Activated CD8-positive, alpha-beta T cell treated with anti-CD3 and anti-CD28 coated beads for 36 hours (primary cell): Measurements from ENCODE around the gene OSBPL7. TPM values are rescaled to one million over a fixed set of nuclear protein-coding genes. Genes with fewer than 3 reads are reported as not detected.

Source experiments
- ATAC-seq: fragments of 200-7000 bp; cut with Tn5 transposase; one replicate; pipeline ENCODE4 v1.10.0; 2021; ENCODE audit warnings: mild to moderate bottlenecking, moderate library complexity
- CTCF ChIA-PET: fragments of 350-600 bp; sonication (Branson Sonifier 250); formaldehyde crosslinking; loops from one replicate; lab custom pipeline; 2021; ENCODE audit warnings: antibody characterized with exemption; lab: Charles Lee
- POLR2A ChIA-PET: fragments of 350-600 bp; sonication (Branson Sonifier 250); formaldehyde crosslinking; loops from one replicate; lab custom pipeline; 2021; ENCODE audit warnings: antibody characterized with exemption; lab: Charles Lee
- DNase-seq: peaks from one replicate; pipeline ENCODE4 v3.0.0-alpha.2; 2020
- H3K27ac Mint-ChIP-seq: one replicate; pipeline ENCODE4 v1.8.0; 2021; ENCODE audit warnings: mild to moderate bottlenecking, mixed read lengths
- H3K27me3 Mint-ChIP-seq: one replicate; pipeline ENCODE4 v1.8.0; 2021; ENCODE audit warnings: mixed read lengths
- H3K36me3 Mint-ChIP-seq: one replicate; pipeline ENCODE4 v1.8.0; 2021; ENCODE audit warnings: low read depth, mixed read lengths
- H3K4me1 Mint-ChIP-seq: one replicate; pipeline ENCODE4 v1.8.0; 2021; ENCODE audit warnings: low read depth, mixed read lengths
- H3K4me3 Mint-ChIP-seq: one replicate; pipeline ENCODE4 v1.8.0; 2021; ENCODE audit warnings: mild to moderate bottlenecking, moderate library complexity, mixed read lengths
- H3K9me3 Mint-ChIP-seq: one replicate; pipeline ENCODE4 v1.8.0; 2021; ENCODE audit warnings: mixed read lengths
- intact Hi-C: fragments of 100-400 bp; cut with micrococcal nuclease; formaldehyde crosslinking; loops from one replicate; pipeline ENCODE4 v1.10.0; 2022
- total RNA-seq, 2 experiments: library from RNA; stranded (reverse); gene quantifications; one replicate each; pipeline ENCODE4 v1.2.3, GENCODE V29; 2021
- TF ChIP-seq, protein P1 (sequence below): fragments of 200-600 bp; IDR thresholded peaks from one replicate; pipeline ENCODE4 v1.8.0; 2022; ENCODE audit warnings: antibody characterized with exemption, mild to moderate bottlenecking

The OSBPL7 gene
- total RNA-seq, 2 experiments from 2014 or later: 18.0 to 19.8 TPM

- POLR2A ChIA-PET: interaction anchor here (0.7 to 1.3 kb wide), 4 partner anchors 12 to 31 kb away, joined by 3 to 4 read pairs (median 3); no protein-coding TSS in a partner anchor
- ATAC-seq: no peak
- intact Hi-C loops: no loop called here
- no peak overlapping the region for H3K27ac Mint-ChIP-seq
- H3K4me1 Mint-ChIP-seq: peaks cover 12% of the 10 kb centered on the region
- no peaks in the 10 kb centered on the region for H3K9me3 Mint-ChIP-seq
- peaks cover 20% of the 10 kb centered on the region for H3K27me3 Mint-ChIP-seq
- CTCF ChIA-PET: interaction anchor here (2.2 to 4.9 kb wide), 3 partner anchors 13 to 29 kb away, joined by 10 to 20 read pairs (median 11); partner anchors contain the start of gene SCRN2
- DNase-seq: no peak
- TF ChIP-seq, protein P1, sequence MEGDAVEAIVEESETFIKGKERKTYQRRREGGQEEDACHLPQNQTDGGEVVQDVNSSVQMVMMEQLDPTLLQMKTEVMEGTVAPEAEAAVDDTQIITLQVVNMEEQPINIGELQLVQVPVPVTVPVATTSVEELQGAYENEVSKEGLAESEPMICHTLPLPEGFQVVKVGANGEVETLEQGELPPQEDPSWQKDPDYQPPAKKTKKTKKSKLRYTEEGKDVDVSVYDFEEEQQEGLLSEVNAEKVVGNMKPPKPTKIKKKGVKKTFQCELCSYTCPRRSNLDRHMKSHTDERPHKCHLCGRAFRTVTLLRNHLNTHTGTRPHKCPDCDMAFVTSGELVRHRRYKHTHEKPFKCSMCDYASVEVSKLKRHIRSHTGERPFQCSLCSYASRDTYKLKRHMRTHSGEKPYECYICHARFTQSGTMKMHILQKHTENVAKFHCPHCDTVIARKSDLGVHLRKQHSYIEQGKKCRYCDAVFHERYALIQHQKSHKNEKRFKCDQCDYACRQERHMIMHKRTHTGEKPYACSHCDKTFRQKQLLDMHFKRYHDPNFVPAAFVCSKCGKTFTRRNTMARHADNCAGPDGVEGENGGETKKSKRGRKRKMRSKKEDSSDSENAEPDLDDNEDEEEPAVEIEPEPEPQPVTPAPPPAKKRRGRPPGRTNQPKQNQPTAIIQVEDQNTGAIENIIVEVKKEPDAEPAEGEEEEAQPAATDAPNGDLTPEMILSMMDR: no peak
- no peak overlapping the region for H3K4me3 Mint-ChIP-seq
- H3K36me3 Mint-ChIP-seq: no peaks in the 10 kb centered on the region
Observed at GRCh38 chr17:47860386-47860785, 38.8 kb upstream of the OSBPL7 start.

- intact Hi-C loops: no loop called here
- peaks cover 8% of the 10 kb centered on the region for H3K4me1 Mint-ChIP-seq
Observed at GRCh38 chr17:47857551-47858455, 36.2 kb upstream of the OSBPL7 start.

DNA sequence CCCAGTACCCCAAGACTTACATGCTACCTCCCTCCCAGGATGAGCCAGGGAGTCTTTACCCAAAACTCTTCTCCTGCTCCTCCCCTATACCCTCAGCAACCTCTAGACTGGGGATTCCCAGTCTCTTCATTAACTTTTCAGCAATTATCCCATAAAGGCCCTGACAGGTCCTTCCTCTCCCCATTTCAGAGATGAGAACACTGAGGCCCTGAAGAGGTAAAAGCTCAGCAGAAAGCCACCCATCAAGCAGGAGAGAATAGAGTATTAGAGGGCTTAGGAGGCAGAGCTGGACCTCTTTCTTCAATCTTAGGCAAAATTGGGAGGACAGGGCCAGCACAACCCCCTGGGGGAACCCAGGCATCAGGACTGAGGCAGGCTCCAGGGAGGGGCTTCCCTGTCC is 35.2 kb upstream of the OSBPL7 start:
- TF ChIP-seq, protein P1: no peak
- Mint-ChIP-seq H3K4me3 (no peak overlapping the region), H3K4me1 (peaks cover 11% of the 10 kb centered on the region), H3K36me3 (no peaks in the 10 kb centered on the region), H3K9me3 (no peaks in the 10 kb centered on the region), H3K27ac (no peak overlapping the region), H3K27me3 (peaks cover 51% of the 10 kb centered on the region)
- intact Hi-C loops: no loop called here
- DNase-seq: no peak
- POLR2A ChIA-PET: no interaction called here
- CTCF ChIA-PET: interaction anchor here (1.3 to 4.1 kb wide), 2 partner anchors 10 to 33 kb away, joined by 6 to 24 read pairs; no protein-coding TSS in a partner anchor
- ATAC-seq: no peak

More at GRCh38 chr17:47857551-47858455, 36.2 kb upstream of the OSBPL7 start:
- TF ChIP-seq, protein P1: no peak
- no peak overlapping the region for H3K27ac Mint-ChIP-seq
- DNase-seq: no peak
- H3K27me3 Mint-ChIP-seq: peaks cover 42% of the 10 kb centered on the region
- ChIA-PET POLR2A (interaction anchor here (0.6 kb wide), 1 partner anchor 14 kb away, joined by 3 read pairs; no protein-coding TSS in a partner anchor), CTCF (interaction anchor here (1.3 to 4.9 kb wide), 3 partner anchors 11 to 32 kb away, joined by 6 to 24 read pairs (median 20); partner anchors contain the start of gene SCRN2)
- no peaks in the 10 kb centered on the region for H3K36me3 Mint-ChIP-seq
- no peak for ATAC-seq
- no peak overlapping the region for H3K4me3 Mint-ChIP-seq
- no peaks in the 10 kb centered on the region for H3K9me3 Mint-ChIP-seq

DNA sequence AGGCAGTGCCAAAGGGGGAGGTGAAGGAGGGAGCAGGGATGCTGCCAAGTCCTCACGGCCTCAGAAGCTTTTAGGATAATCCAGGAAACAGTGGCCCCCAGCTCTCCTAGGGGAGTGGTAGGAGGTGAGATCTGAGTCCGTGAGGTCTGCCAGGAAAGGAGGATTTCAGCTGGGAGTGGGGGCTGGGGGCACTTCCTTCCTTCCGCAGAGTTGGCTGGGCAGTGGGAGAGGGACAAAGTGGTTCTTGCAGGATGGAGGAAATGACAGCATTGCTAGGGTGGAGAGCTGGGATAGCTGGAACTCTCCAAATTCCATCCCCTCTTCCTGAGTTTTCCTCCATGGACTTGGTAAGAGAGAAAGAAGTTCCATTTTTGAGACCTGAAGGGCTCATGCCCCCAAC is 34.1 kb upstream of the OSBPL7 start:
- TF ChIP-seq, protein P1: no peak
- no peaks in the 10 kb centered on the region for H3K9me3 Mint-ChIP-seq
- intact Hi-C loops: no loop called here
- H3K27ac Mint-ChIP-seq: no peak overlapping the region
- H3K27me3 Mint-ChIP-seq: peaks cover 53% of the 10 kb centered on the region
- H3K36me3 Mint-ChIP-seq: no peaks in the 10 kb centered on the region
- DNase-seq: no peak
- peaks cover 13% of the 10 kb centered on the region for H3K4me1 Mint-ChIP-seq
- no peak for ATAC-seq
- ChIA-PET POLR2A (no interaction called here), CTCF (interaction anchor here (0.9 to 4.1 kb wide), 5 partner anchors 9 to 86 kb away, joined by 3 to 24 read pairs (median 3); partner anchors contain the start of genes LRRC46, MRPL10 and PNPO)
- no peak overlapping the region for H3K4me3 Mint-ChIP-seq
